Duodenal mucosa (tissue), 2 donors: ENCODE data around the gene SYT5.

ENCODE experiments used
- H3K27ac ChIP-seq: one replicate; pipeline ENCODE4 v1.7.0; 2013; ENCODE audit warnings: low read depth, low read length
- H3K27me3 ChIP-seq, 2 donors: one replicate each; pipeline ENCODE4 v1.7.0; 2013; ENCODE audit warnings: low read length in 2 of 2, control low read depth in 1 of 2; ENCODE audit not compliant: insufficient read depth in 2 of 2, control insufficient read depth in 1 of 2
- H3K36me3 ChIP-seq, 2 donors: one replicate each; pipeline ENCODE4 v1.7.0; 2013; ENCODE audit warnings: low read length in 2 of 2, control low read depth in 1 of 2; ENCODE audit not compliant: insufficient read depth in 2 of 2, control insufficient read depth in 1 of 2
- H3K4me1 ChIP-seq, 2 donors: one replicate each; pipeline ENCODE4 v1.7.0; 2013; ENCODE audit warnings: low read length in 2 of 2, control low read depth in 1 of 2; ENCODE audit not compliant: insufficient read depth in 2 of 2, control insufficient read depth in 1 of 2
- H3K4me3 ChIP-seq, 2 donors: one replicate each; pipeline ENCODE4 v1.7.0; 2013; ENCODE audit warnings: low read length in 2 of 2, low read depth in 1 of 2
- H3K9ac ChIP-seq, 2 donors: one replicate each; pipeline ENCODE4 v1.7.0; 2013; ENCODE audit warnings: low read length in 2 of 2, low read depth in 1 of 2
- H3K9me3 ChIP-seq, 2 donors: one replicate each; pipeline ENCODE4 v1.7.0; 2013; ENCODE audit warnings: low read length in 2 of 2, control low read depth in 1 of 2; ENCODE audit not compliant: control insufficient read depth in 1 of 2

SYT5 gene

GRCh38 chr19:55146705-55147273 is 33.3 kb downstream of the SYT5 start:
- no peaks in the 10 kb centered on the region for H3K9me3 ChIP-seq
- no peak overlapping the region for H3K9ac ChIP-seq
- no peaks in the 10 kb centered on the region for H3K36me3 ChIP-seq
- no peak overlapping the region for H3K4me3 ChIP-seq
- no peak overlapping the region for H3K27ac ChIP-seq
- H3K4me1 ChIP-seq = no peaks in the 10 kb centered on the region
- peaks cover 29 to 33% of the 10 kb centered on the region in 2 donors for H3K27me3 ChIP-seq

- Histone ChIP-seq H3K27ac (no peak overlapping the region), H3K4me3 (no peak overlapping the region), H3K9me3 (no peaks in the 10 kb centered on the region), H3K27me3 (peaks cover 29 to 32% of the 10 kb centered on the region in 2 donors), H3K9ac (no peak overlapping the region), H3K4me1 (no peaks in the 10 kb centered on the region), H3K36me3 (no peaks in the 10 kb centered on the region)
These were observed 33.9 kb downstream of the SYT5 start for GRCh38 chr19:55146078-55146704.

- H3K9me3 ChIP-seq = no peaks in the 10 kb centered on the region
- no peaks in the 10 kb centered on the region for H3K36me3 ChIP-seq
- H3K27ac ChIP-seq = no peak overlapping the region
- H3K4me1 ChIP-seq = no peaks in the 10 kb centered on the region
- H3K9ac ChIP-seq = no peak overlapping the region
- H3K4me3 ChIP-seq = no peak overlapping the region
- peaks cover 29% of the 10 kb centered on the region in 2 donors for H3K27me3 ChIP-seq
These were observed 34.9 kb downstream of the SYT5 start for GRCh38 chr19:55145232-55145631.

GRCh38 chr19:55141696-55142095 is 38.4 kb downstream of the SYT5 start:
- no peaks in the 10 kb centered on the region for H3K9me3 ChIP-seq
- H3K9ac ChIP-seq = no peak overlapping the region
- no peak overlapping the region for H3K27ac ChIP-seq
- H3K36me3 ChIP-seq = no peaks in the 10 kb centered on the region
- H3K27me3 ChIP-seq = peaks cover 11 to 23% of the 10 kb centered on the region in 2 donors
- no peaks in the 10 kb centered on the region for H3K4me1 ChIP-seq
- no peak overlapping the region for H3K4me3 ChIP-seq

- Histone ChIP-seq H3K4me3 (no peak overlapping the region), H3K27me3 (peaks cover 10 to 28% of the 10 kb centered on the region in 2 donors), H3K9ac (no peak overlapping the region), H3K9me3 (no peaks in the 10 kb centered on the region), H3K27ac (no peak overlapping the region), H3K36me3 (no peaks in the 10 kb centered on the region), H3K4me1 (no peaks in the 10 kb centered on the region)
These were observed 42.2 kb downstream of the SYT5 start for GRCh38 chr19:55137915-55138314.

GRCh38 chr19:55136399-55137102 is 43.5 kb downstream of the SYT5 start:
- H3K9ac ChIP-seq = no peak overlapping the region
- H3K27me3 ChIP-seq = peaks cover 10 to 27% of the 10 kb centered on the region in 2 donors
- H3K4me3 ChIP-seq = no peak overlapping the region
- H3K27ac ChIP-seq = no peak overlapping the region
- no peaks in the 10 kb centered on the region for H3K36me3 ChIP-seq
- no peaks in the 10 kb centered on the region for H3K9me3 ChIP-seq
- no peaks in the 10 kb centered on the region for H3K4me1 ChIP-seq

GRCh38 chr19:55134736-55135135 is 45.4 kb downstream of the SYT5 start:
- Histone ChIP-seq H3K9me3 (no peaks in the 10 kb centered on the region), H3K4me1 (no peaks in the 10 kb centered on the region), H3K9ac (no peak overlapping the region), H3K4me3 (no peak overlapping the region), H3K27me3 (peaks cover 10 to 27% of the 10 kb centered on the region in 2 donors), H3K36me3 (no peaks in the 10 kb centered on the region), H3K27ac (no peak overlapping the region)

- Histone ChIP-seq H3K4me3 (no peak overlapping the region), H3K9ac (no peak overlapping the region), H3K27me3 (peaks cover 10 to 24% of the 10 kb centered on the region in 2 donors), H3K4me1 (no peaks in the 10 kb centered on the region), H3K36me3 (no peaks in the 10 kb centered on the region), H3K9me3 (no peaks in the 10 kb centered on the region), H3K27ac (no peak overlapping the region)
These were observed 46.2 kb downstream of the SYT5 start for GRCh38 chr19:55133639-55134444.

GRCh38 chr19:55132453-55133129 is 47.5 kb downstream of the SYT5 start:
- Histone ChIP-seq H3K9ac (no peak overlapping the region), H3K9me3 (no peaks in the 10 kb centered on the region), H3K27me3 (peaks cover 10 to 24% of the 10 kb centered on the region in 2 donors), H3K27ac (no peak overlapping the region), H3K4me1 (no peaks in the 10 kb centered on the region), H3K4me3 (no peak overlapping the region), H3K36me3 (no peaks in the 10 kb centered on the region)
